Sigmoid colon (tissue), 7 donors: ENCODE results near the gene AXIN1. TPM values are rescaled to one million over a fixed set of nuclear protein-coding genes. Genes with fewer than 3 reads are reported as not detected.
"Not testable (repeated sequence)": the region's sequence is repeated elsewhere in the genome, so short reads cannot be mapped to it uniquely, and the experiment has no call there.

Source experiments
- DNase-seq: peaks from one replicate; pipeline ENCODE4 v3.0.0-alpha.2; 2019
- H3K27ac ChIP-seq, 4 donors: fragments of 200-600 bp; sonication (generic); one replicate each; pipeline ENCODE4 v1.5.1; 2016 to 2019; ENCODE audit warnings: mild to moderate bottlenecking in 1 of 4
- H3K27me3 ChIP-seq, 3 donors: fragments of 200-600 bp; sonication (generic); one replicate each; pipeline ENCODE4 v1.5.1; 2019; ENCODE audit warnings: mild to moderate bottlenecking in 1 of 3
- H3K36me3 ChIP-seq, 4 donors: fragments of 200-600 bp; sonication (generic); one replicate each; pipeline ENCODE4 v1.5.1; 2016 to 2019
- H3K4me1 ChIP-seq, 4 donors: fragments of 200-600 bp; sonication (generic); one replicate each; pipeline ENCODE4 v1.5.1; 2017 to 2019
- H3K4me3 ChIP-seq, 4 donors: fragments of 200-600 bp; sonication (generic); one replicate each; pipeline ENCODE4 v1.5.1; 2017 to 2019; ENCODE audit warnings: mild to moderate bottlenecking in 2 of 4, moderate library complexity in 1 of 4
- H3K9me3 ChIP-seq, 4 donors: fragments of 200-600 bp in 3 of 4; sonication (generic) in 3 of 4; one replicate each; pipeline versions ENCODE4 v1.5.1 to v1.6.1; 2013 to 2019
- EP300 ChIP-seq, 4 donors: sonication (generic); formaldehyde crosslinking; IDR thresholded peaks; one replicate each; pipeline ENCODE4 v1.6.1; 2017; ENCODE audit warnings: antibody characterized with exemption in 4 of 4
- POLR2A ChIP-seq, 2 donors: fragments of 450-650 bp; IDR thresholded peaks; one replicate each; pipeline ENCODE4 v1.6.1; 2016; ENCODE audit warnings: antibody characterized with exemption in 2 of 2, mild to moderate bottlenecking in 2 of 2, moderate library complexity in 2 of 2
- POLR2AphosphoS5 ChIP-seq, 4 donors: sonication (generic); formaldehyde crosslinking; IDR thresholded peaks; one replicate each; pipeline ENCODE4 v1.6.1; 2017; ENCODE audit warnings: antibody characterized with exemption in 4 of 4
- WGBS, 2 donors: extraction: QIAGEN DNeasy Blood & Tissue Kit; methylation state at CpG; one replicate each; pipeline ENCODE4 v1.1.7; 2013; 5-methylcytosine and 5-hydroxymethylcytosine counted together
- intact Hi-C: fragments of 100-400 bp; cut with DNase I; formaldehyde crosslinking; loops from one replicate; pipeline ENCODE4 v1.15.1; 2023
- polyA plus RNA-seq, 3 donors: library from polyadenylated mRNA; stranded (reverse); fragments of 200-250 nt; gene quantifications; one replicate each; pipeline ENCODE4 v1.2.3, GENCODE V29; 2013
- total RNA-seq, 4 donors: library from RNA; depleted of rRNA; stranded (reverse); fragments of >200 nt; gene quantifications; one replicate each; pipeline ENCODE4 v1.1.0, GENCODE V29; 2016
- TF ChIP-seq, protein P1 (sequence below), 4 experiments: fragments of 450-650 bp in 3 of 4; fragments of 200-600 bp in 1 of 4; IDR thresholded peaks; one replicate each; pipeline ENCODE4 v1.5.1; 2016 to 2019; ENCODE audit warnings: antibody characterized with exemption in 4 of 4, mild to moderate bottlenecking in 3 of 4, moderate library complexity in 2 of 4
- donor health status: healthy with polysubstance abuse.
- donor health status: Bipolar disorder and iron deficiency.
- donor health status: healthy.

Gene AXIN1
- total and polyA plus RNA-seq, 7 donors, result 17.9 to 33.4 (median 28.2) TPM

- WGBS, 2 donors, result 23 to 72% methylated on average over 16 of the region's 16 CpGs
- no peaks in the 10 kb centered on the region for H3K9me3 ChIP-seq
- intact Hi-C loops, result no loop called here
- H3K27me3 ChIP-seq, result no peaks in the 10 kb centered on the region
- no peak overlapping the region for H3K27ac ChIP-seq
- TF ChIP-seq POLR2AphosphoS5 (IDR thresholded peaks at IDR 0.05) (no peak), POLR2A (IDR thresholded peaks at IDR 0.05) (no peak), EP300 (IDR thresholded peaks at IDR 0.05) (no peak)
- TF ChIP-seq, protein P1, sequence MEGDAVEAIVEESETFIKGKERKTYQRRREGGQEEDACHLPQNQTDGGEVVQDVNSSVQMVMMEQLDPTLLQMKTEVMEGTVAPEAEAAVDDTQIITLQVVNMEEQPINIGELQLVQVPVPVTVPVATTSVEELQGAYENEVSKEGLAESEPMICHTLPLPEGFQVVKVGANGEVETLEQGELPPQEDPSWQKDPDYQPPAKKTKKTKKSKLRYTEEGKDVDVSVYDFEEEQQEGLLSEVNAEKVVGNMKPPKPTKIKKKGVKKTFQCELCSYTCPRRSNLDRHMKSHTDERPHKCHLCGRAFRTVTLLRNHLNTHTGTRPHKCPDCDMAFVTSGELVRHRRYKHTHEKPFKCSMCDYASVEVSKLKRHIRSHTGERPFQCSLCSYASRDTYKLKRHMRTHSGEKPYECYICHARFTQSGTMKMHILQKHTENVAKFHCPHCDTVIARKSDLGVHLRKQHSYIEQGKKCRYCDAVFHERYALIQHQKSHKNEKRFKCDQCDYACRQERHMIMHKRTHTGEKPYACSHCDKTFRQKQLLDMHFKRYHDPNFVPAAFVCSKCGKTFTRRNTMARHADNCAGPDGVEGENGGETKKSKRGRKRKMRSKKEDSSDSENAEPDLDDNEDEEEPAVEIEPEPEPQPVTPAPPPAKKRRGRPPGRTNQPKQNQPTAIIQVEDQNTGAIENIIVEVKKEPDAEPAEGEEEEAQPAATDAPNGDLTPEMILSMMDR (IDR thresholded peaks at IDR 0.05), result no peak
- H3K36me3 ChIP-seq, result peaks cover 4 to 33% (median 27%) of the 10 kb centered on the region in 4 donors
- no peak overlapping the region for H3K4me3 ChIP-seq
- no peak for DNase-seq
- H3K4me1 ChIP-seq, result peaks cover 3 to 41% (median 31%) of the 10 kb centered on the region in 4 donors
Observed at GRCh38 chr16:379183-379960, 26.8 kb upstream of the AXIN1 start.

DNA sequence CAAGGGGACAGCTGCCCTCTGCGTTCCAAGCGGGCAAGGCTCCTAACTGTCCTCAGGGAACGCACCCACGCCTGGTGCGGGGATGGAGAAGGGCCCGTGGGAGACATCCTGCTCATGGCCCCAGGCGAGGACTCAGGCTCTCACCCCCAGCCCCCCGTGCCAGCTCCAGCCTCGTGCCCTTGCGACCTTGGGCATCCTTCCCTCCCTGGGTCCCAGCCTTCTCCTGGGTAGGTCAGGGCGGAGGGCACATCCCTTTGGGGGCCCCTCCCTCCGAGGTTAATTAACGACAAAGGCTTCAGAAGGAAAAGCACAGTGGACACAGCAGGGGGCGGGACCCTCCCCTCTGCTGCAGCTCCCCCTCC is 26.3 kb upstream of the AXIN1 start:
- no peak for DNase-seq
- TF ChIP-seq EP300 (IDR thresholded peaks at IDR 0.05) (no peak), POLR2AphosphoS5 (IDR thresholded peaks at IDR 0.05) (no peak), POLR2A (IDR thresholded peaks at IDR 0.05) (no peak)
- TF ChIP-seq, protein P1 (IDR thresholded peaks at IDR 0.05), result no peak
- 52 to 76% methylated on average over 14 of the region's 14 CpGs for whole genome bisulfite sequencing, 2 donors
- Histone ChIP-seq H3K9me3 (no peaks in the 10 kb centered on the region), H3K4me3 (no peak overlapping the region), H3K36me3 (peaks cover 4 to 38% (median 28%) of the 10 kb centered on the region in 4 donors), H3K4me1 (peaks cover 3 to 38% (median 29%) of the 10 kb centered on the region in 4 donors), H3K27me3 (no peaks in the 10 kb centered on the region), H3K27ac (no peak overlapping the region)
- intact Hi-C loops, result no loop called here

GRCh38 chr16:378113-378820 is 25.7 kb upstream of the AXIN1 start:
- DNase-seq, H3K27ac ChIP-seq, H3K4me3 ChIP-seq, H3K27me3 ChIP-seq, H3K9me3 ChIP-seq, intact Hi-C loops: not testable (repeated sequence)
- H3K4me1 ChIP-seq, result peaks cover 3 to 33% (median 24%) of the 10 kb centered on the region in 4 donors
- WGBS, 2 donors, result 92 to 93% methylated on average over 36 of the region's 36 CpGs
- H3K36me3 ChIP-seq, result peaks cover 4 to 44% (median 28%) of the 10 kb centered on the region in 4 donors

GRCh38 chr16:377419-377951 is 25.0 kb upstream of the AXIN1 start:
- Histone ChIP-seq H3K27ac (no peak overlapping the region), H3K4me1 (peaks cover 3 to 25% (median 16%) of the 10 kb centered on the region in 4 donors), H3K27me3 (no peaks in the 10 kb centered on the region), H3K4me3 (no peak overlapping the region), H3K36me3 (peaks cover 4 to 52% (median 29%) of the 10 kb centered on the region in 4 donors), H3K9me3 (no peaks in the 10 kb centered on the region)
- no peak for TF ChIP-seq POLR2AphosphoS5 (IDR thresholded peaks at IDR 0.05)
- TF ChIP-seq EP300 (IDR thresholded peaks at IDR 0.05), result no peak
- TF ChIP-seq, protein P1 (IDR thresholded peaks at IDR 0.05), result no peak
- intact Hi-C loops, result no loop called here
- WGBS, 2 donors, result 93 to 95% methylated on average over 42 of the region's 42 CpGs
- no peak for DNase-seq

- intact Hi-C loops, result no loop called here
- H3K4me3 ChIP-seq, result no peak overlapping the region
Observed at GRCh38 chr16:376817-377418, 24.4 kb upstream of the AXIN1 start.

More at GRCh38 chr16:376817-377418, 24.4 kb upstream of the AXIN1 start:
- no peak overlapping the region for H3K27ac ChIP-seq
- WGBS, 2 donors, result 93 to 94% methylated on average over 26 of the region's 26 CpGs
- no peak for DNase-seq
- peaks cover 3 to 23% (median 15%) of the 10 kb centered on the region in 4 donors for H3K4me1 ChIP-seq
- H3K9me3 ChIP-seq, result no peaks in the 10 kb centered on the region
- no peak for TF ChIP-seq POLR2A (IDR thresholded peaks at IDR 0.05)
- no peak for TF ChIP-seq EP300 (IDR thresholded peaks at IDR 0.05)
- no peak for TF ChIP-seq POLR2AphosphoS5 (IDR thresholded peaks at IDR 0.05)
- TF ChIP-seq, protein P1 (IDR thresholded peaks at IDR 0.05), result no peak
- H3K27me3 ChIP-seq, result no peaks in the 10 kb centered on the region
- peaks cover 4 to 57% (median 31%) of the 10 kb centered on the region in 4 donors for H3K36me3 ChIP-seq
